ENCODE results near the gene PTRH1.

GRCh38 chr9:127698386-127698785, 17.1 kb downstream of the PTRH1 start:
- TF ChIP-seq EP300 (IDR thresholded peaks at IDR 0.05; ENCODE audit: borderline replicate concordance in 1 of 2, control insufficient read depth in 1 of 2, low read depth in 2 of 2, low read length in 2 of 2) (no peak), ZNF274 (IDR thresholded peaks at IDR 0.05; ENCODE audit: insufficient read depth, insufficient read length) (no peak), SPI1 (IDR thresholded peaks at IDR 0.05; ENCODE audit: borderline replicate concordance, insufficient read depth, low read depth, low read length) (no peak), KDM1A (IDR thresholded peaks at IDR 0.05; ENCODE audit: borderline replicate concordance) (no peak), ZZZ3 (IDR thresholded peaks at IDR 0.05; ENCODE audit: control insufficient read depth, insufficient read length, low read depth) (no peak), EZH2 (IDR thresholded peaks at IDR 0.05; ENCODE audit: borderline replicate concordance, control insufficient read depth, low read depth, low read length) (no peak)

Measured in GM12878 (cell line).